PC-9 (cell line): ENCODE results near the gene SLC44A5. TPM values are rescaled to one million over a fixed set of nuclear protein-coding genes. Genes with fewer than 3 reads are reported as not detected.

Experiments
- BruUV-seq: library from RNA; stranded (reverse); fragments of 400-500 nt; replicated peaks from 2 replicates; lab custom pipeline; 2021; lab: Mats Ljungman, UMichigan
- CTCF ChIA-PET: fragments of 300-600 bp; sonication (Branson Sonifier 250); formaldehyde crosslinking; loops from one replicate; lab custom pipeline; 2022; ENCODE audit warnings: antibody characterized with exemption; lab: Charles Lee
- POLR2A ChIA-PET: fragments of 300-600 bp; sonication (Branson Sonifier 250); formaldehyde crosslinking; loops from one replicate; lab custom pipeline; 2022; ENCODE audit warnings: antibody characterized with exemption; ENCODE audit not compliant: unreplicated experiment; lab: Charles Lee
- DNase-seq, 2 experiments: peaks; one replicate each; pipeline versions ENCODE4 v3.0.0 to v3.0.0-alpha.2; 2015 to 2022; ENCODE audit warnings: mixed read lengths in 1 of 2
- H2AFZ ChIP-seq: fragments of 200-600 bp; sonication (generic); 2 replicates; pipeline ENCODE4 v1.8.1; 2017; ENCODE audit warnings: antibody characterized with exemption
- H3F3A ChIP-seq: fragments of 200-600 bp; sonication (generic); 2 replicates; pipeline ENCODE4 v1.8.1; 2017; ENCODE audit warnings: antibody characterized with exemption, mild to moderate bottlenecking, low read depth; ENCODE audit not compliant: insufficient read depth
- H3K27ac ChIP-seq: fragments of 200-600 bp; sonication (generic); 2 replicates; pipeline ENCODE4 v1.6.1; 2016; ENCODE audit warnings: mixed run types
- H3K27me3 ChIP-seq: fragments of 200-600 bp; sonication (generic); 2 replicates; pipeline ENCODE4 v1.6.1; 2016; ENCODE audit warnings: low read depth, mixed run types; ENCODE audit not compliant: insufficient read depth
- H3K36me3 ChIP-seq: fragments of 200-600 bp; sonication (generic); 2 replicates; pipeline ENCODE4 v1.6.1; 2016; ENCODE audit warnings: low read depth, mixed run types
- H3K4me1 ChIP-seq: fragments of 200-600 bp; sonication (generic); replicated peaks from 2 replicates; pipeline ENCODE4 v1.6.1; 2016; ENCODE audit warnings: mixed run types; ENCODE audit not compliant: insufficient read depth
- H3K4me2 ChIP-seq: fragments of 200-600 bp; sonication (generic); 2 replicates; pipeline ENCODE4 v1.6.1; 2017; ENCODE audit warnings: mixed run types
- H3K4me3 ChIP-seq: fragments of 200-600 bp; sonication (generic); 2 replicates; pipeline ENCODE4 v1.6.1; 2016; ENCODE audit warnings: mixed run types
- H3K79me2 ChIP-seq: fragments of 200-600 bp; sonication (generic); 2 replicates; pipeline ENCODE4 v1.6.1; 2017; ENCODE audit warnings: low read depth, mixed run types
- H3K9me2 ChIP-seq: fragments of 200-600 bp; sonication (generic); 2 replicates; pipeline ENCODE4 v1.8.1; 2017; ENCODE audit warnings: mild to moderate bottlenecking; ENCODE audit not compliant: insufficient read depth
- H3K9me3 ChIP-seq: fragments of 200-600 bp; sonication (generic); 2 replicates; pipeline ENCODE4 v1.8.1; 2016; ENCODE audit warnings: low read depth; ENCODE audit not compliant: insufficient read depth
- H4K20me1 ChIP-seq: fragments of 200-600 bp; sonication (generic); 2 replicates; pipeline ENCODE4 v1.8.1; 2017; ENCODE audit not compliant: insufficient read depth
- CTCF ChIP-seq: fragments of 200-600 bp; sonication (generic); conservative IDR thresholded peaks from 2 replicates; pipeline ENCODE4 v1.6.1; 2017; ENCODE audit warnings: mixed run types, antibody characterized with exemption, mild to moderate bottlenecking, moderate library complexity
- EZH2 ChIP-seq: fragments of 200-600 bp; sonication (generic); IDR thresholded peaks from 2 replicates; pipeline ENCODE4 v1.8.0; 2017; ENCODE audit warnings: antibody characterized with exemption, low read depth
- intact Hi-C: fragments of 100-400 bp; cut with micrococcal nuclease; formaldehyde crosslinking; loops from one replicate; pipeline ENCODE4 v1.10.0; 2022; ENCODE audit not compliant: unreplicated experiment
- total RNA-seq: library from RNA; stranded (reverse); gene quantifications from 2 replicates; pipeline ENCODE4 v1.2.3, GENCODE V29; 2021

The SLC44A5 gene
- total RNA-seq, 1 experiment from 2014 or later: 0.09 TPM

GRCh38 chr1:75502776-75503175 lies 108.1 kb downstream of the SLC44A5 start:
- H3K9me3 ChIP-seq: no peaks in the 10 kb centered on the region
- H3F3A ChIP-seq: no peaks in the 10 kb centered on the region
- H3K27ac ChIP-seq: no peak overlapping the region
- no peak overlapping the region for H3K4me3 ChIP-seq
- H3K4me1 ChIP-seq: no peaks in the 10 kb centered on the region
- POLR2A ChIA-PET: no interaction called here
- no peaks in the 10 kb centered on the region for H3K36me3 ChIP-seq
- 0 out of 2 replicates have a peak, but pooled peaks cover 5% of the 10 kb centered on the region for H4K20me1 ChIP-seq
- TF ChIP-seq EZH2: no peak
- no peak for TF ChIP-seq CTCF
- H3K9me2 ChIP-seq: no peaks in the 10 kb centered on the region; the same call in 1 of the 2 replicates
- H3K4me2 ChIP-seq: no peak overlapping the region
- intact Hi-C loops: no loop called here
- H2AFZ ChIP-seq: no peak overlapping the region
- BruUV-seq: no TSS peak
- H3K79me2 ChIP-seq: no peaks in the 10 kb centered on the region
- no peaks in the 10 kb centered on the region for H3K27me3 ChIP-seq
- no peak for DNase-seq
- CTCF ChIA-PET: no interaction called here

- intact Hi-C loops: no loop called here
Measured at GRCh38 chr1:75501577-75502295, 109.2 kb downstream of the SLC44A5 start.

GRCh38 chr1:75492011-75492410 lies 118.9 kb downstream of the SLC44A5 start:
- no peaks in the 10 kb centered on the region for H3K79me2 ChIP-seq
- BruUV-seq: no TSS peak

More at GRCh38 chr1:75501577-75502295, 109.2 kb downstream of the SLC44A5 start:
- TF ChIP-seq EZH2 (no peak), CTCF (no peak)
- H3K4me1 ChIP-seq: no peaks in the 10 kb centered on the region
- H3K27me3 ChIP-seq: no peaks in the 10 kb centered on the region
- H3K9me3 ChIP-seq: no peaks in the 10 kb centered on the region
- H3K27ac ChIP-seq: no peak overlapping the region
- ChIA-PET CTCF (no interaction called here), POLR2A (no interaction called here)
- H3K4me3 ChIP-seq: no peak overlapping the region
- H3K79me2 ChIP-seq: no peaks in the 10 kb centered on the region
- H3K9me2 ChIP-seq: peaks cover 3% of the 10 kb centered on the region; the same call in 1 of the 2 replicates
- no peaks in the 10 kb centered on the region for H3F3A ChIP-seq
- no peak overlapping the region for H2AFZ ChIP-seq
- BruUV-seq: no TSS peak
- DNase-seq: no peak
- H3K36me3 ChIP-seq: no peaks in the 10 kb centered on the region
- no peak overlapping the region for H3K4me2 ChIP-seq
- 0 out of 2 replicates have a peak, but pooled peaks cover 5% of the 10 kb centered on the region for H4K20me1 ChIP-seq

More at GRCh38 chr1:75492011-75492410, 118.9 kb downstream of the SLC44A5 start:
- Histone ChIP-seq H4K20me1 (no peaks in the 10 kb centered on the region), H3K36me3 (no peaks in the 10 kb centered on the region), H3K27ac (no peak overlapping the region), H3F3A (no peaks in the 10 kb centered on the region), H3K27me3 (no peaks in the 10 kb centered on the region), H3K9me3 (no peaks in the 10 kb centered on the region), H3K9me2 (0 out of 2 replicates have a peak, but pooled peaks cover 3% of the 10 kb centered on the region), H3K4me3 (no peak overlapping the region), H3K4me2 (no peak overlapping the region), H3K4me1 (no peaks in the 10 kb centered on the region), H2AFZ (no peak overlapping the region)
- no peak for TF ChIP-seq EZH2
- no peak for TF ChIP-seq CTCF
- intact Hi-C loops: no loop called here
- ChIA-PET POLR2A (interaction anchor here (0.7 kb wide), 1 partner anchor 454 kb away, joined by 3 read pairs; no protein-coding TSS in a partner anchor), CTCF (no interaction called here)
- no peak for DNase-seq
